ENCODE measurements around the gene GLI2. TPM values are rescaled to one million over a fixed set of nuclear protein-coding genes. Genes with fewer than 3 reads are reported as not detected.

GLI2 gene
- total and polyA plus RNA-seq, 2 of the 8 experiments (the other 6 are each of a cell fraction or from before 2014, with no cell fraction given), result 18.4 to 46.9 TPM

- H3K4me3 ChIP-seq (ENCODE audit: extremely low read depth in 1 of 4, insufficient read depth in 2 of 4, low read depth in 3 of 4, low read length in 4 of 4), result no peak overlapping the region
- no peak overlapping the region for H2AFZ ChIP-seq (ENCODE audit: low read length)
- 91% methylated on average over 10 of the region's 10 CpGs; no CpG with 5 or more reads in 1 of the 2 experiments for WGBS, 2 experiments (ENCODE audit: extremely low coverage in 1 of 2, insufficient coverage in 1 of 2, insufficient read length in 1 of 2, insufficient replicate concordance in 2 of 2, low coverage in 1 of 2, low lambda C conversion rate in 2 of 2, missing lambda C conversion rate in 1 of 2)
- H2BK120ac ChIP-seq (replicated peaks; ENCODE audit: low read depth, low read length), result no peak overlapping the region
- H4K5ac ChIP-seq (ENCODE audit: insufficient read length, low read depth, low read length), result no peak overlapping the region
- H3K18ac ChIP-seq (ENCODE audit: extremely low read depth, low read length), result no peak overlapping the region
- H3K23ac ChIP-seq (ENCODE audit: insufficient read length), result no peak overlapping the region
- no peaks in the 10 kb centered on the region for H3K9me3 ChIP-seq (ENCODE audit: insufficient read depth in 2 of 2, low read depth in 1 of 2, low read length in 1 of 2)
- H3K4me2 ChIP-seq (ENCODE audit: insufficient read depth in 1 of 2, low read depth in 2 of 2, low read length in 2 of 2), result no peak overlapping the region
- no peak overlapping the region for H3K4ac ChIP-seq (replicated peaks; ENCODE audit: insufficient read length, low read depth, low read length)
- no peak overlapping the region for H3K27ac ChIP-seq (ENCODE audit: low read depth, low read length)
- POLR2A ChIA-PET (ENCODE audit: partially characterized antibody), result interaction anchor here (1.0 to 2.0 kb wide), 2 partner anchors 23 to 341 kb away, joined by 3 to 5 read pairs; no protein-coding TSS in a partner anchor
- TF ChIP-seq BACH1 (IDR thresholded peaks at IDR 0.05; ENCODE audit: low read length), result no peak
- no peak for TF ChIP-seq TBP (IDR thresholded peaks at IDR 0.05; ENCODE audit: low read depth, low read length)
- TF ChIP-seq KDM4A (IDR thresholded peaks at IDR 0.05; ENCODE audit: low read depth, low read length, severe bottlenecking), result no peak
- no peak for TF ChIP-seq ZNF274 (IDR thresholded peaks at IDR 0.05; ENCODE audit: borderline replicate concordance, extremely low read depth, low read length)
- no peak overlapping the region for H2AK5ac ChIP-seq (ENCODE audit: low read depth, low read length)
- no peak overlapping the region for H4K91ac ChIP-seq (replicated peaks; ENCODE audit: insufficient read length, low read length)
- H2BK12ac ChIP-seq (ENCODE audit: low read depth, low read length), result no peak overlapping the region
- H3K36me3 ChIP-seq (ENCODE audit: control insufficient read depth in 2 of 4, insufficient read depth in 4 of 4, low read length in 3 of 4), result no peaks in the 10 kb centered on the region; a peak in 1 of 8 replicates
- no peak overlapping the region for H3K9ac ChIP-seq (replicated peaks in 1 of 4; ENCODE audit: extremely low read depth in 1 of 4, low read depth in 3 of 4, low read length in 3 of 4)
- no peaks in the 10 kb centered on the region; a peak in 1 of 7 replicates for H3K27me3 ChIP-seq (replicated peaks in 1 of 4; ENCODE audit: control insufficient read depth in 3 of 4, extremely low read depth in 1 of 4, insufficient read depth in 3 of 4, low read length in 3 of 4)
- H2BK5ac ChIP-seq (ENCODE audit: low read depth, low read length), result no peak overlapping the region
- peaks cover 22% of the 10 kb centered on the region; the same call in 1 of the 2 replicates for H3K23me2 ChIP-seq (ENCODE audit: low read depth, low read length)
- H3K14ac ChIP-seq (ENCODE audit: insufficient read length), result no peak overlapping the region
- FAIRE-seq, result peak; percentile 60
- H4K20me1 ChIP-seq (replicated peaks in 1 of 2; ENCODE audit: control insufficient read depth in 1 of 2, insufficient read depth in 2 of 2, low read length in 2 of 2), result no peaks in the 10 kb centered on the region
- no peak overlapping the region for H4K8ac ChIP-seq (ENCODE audit: extremely low read depth, insufficient read depth, low read length)
- peaks cover 1 to 14% (median 3%) of the 10 kb centered on the region in 4 experiments; a peak in 6 of 7 replicates for H3K4me1 ChIP-seq (replicated peaks in 1 of 4; ENCODE audit: control insufficient read depth in 3 of 4, insufficient read depth in 4 of 4, low read length in 3 of 4)
- DNase-seq (ENCODE audit: low read depth in 1 of 2, low spot score in 2 of 2), result no peak
- no peak overlapping the region for H2BK15ac ChIP-seq (ENCODE audit: low read length)
- H3K79me1 ChIP-seq (ENCODE audit: low read depth, low read length), result 0 out of 2 replicates have a peak, but pooled peaks cover 2% of the 10 kb centered on the region
- peaks cover 0 to 17% of the 10 kb centered on the region in 2 experiments; a peak in 2 of 4 replicates for H3K79me2 ChIP-seq (ENCODE audit: control insufficient read depth in 1 of 2, insufficient read depth in 2 of 2, low read length in 2 of 2)
- no peak overlapping the region for H2BK20ac ChIP-seq (ENCODE audit: low read length)
- CTCF ChIA-PET (ENCODE audit: partially characterized antibody), result interaction anchor here (0.6 to 1.7 kb wide), 8 partner anchors 21 to 225 kb away, joined by 3 to 10 read pairs (median 3); no protein-coding TSS in a partner anchor
- no peak overlapping the region for H3K56ac ChIP-seq (replicated peaks; ENCODE audit: insufficient read length, low read depth, low read length)
Observed at GRCh38 chr2:120733238-120733932, 2.3 kb upstream of the GLI2 start.

Measured in H1 (cell line).